ENCODE data around the gene PPWD1.
"Not testable (repeated sequence)": the region's sequence is repeated elsewhere in the genome, so short reads cannot be mapped to it uniquely, and the experiment has no call there.

Gene PPWD1

DNA sequence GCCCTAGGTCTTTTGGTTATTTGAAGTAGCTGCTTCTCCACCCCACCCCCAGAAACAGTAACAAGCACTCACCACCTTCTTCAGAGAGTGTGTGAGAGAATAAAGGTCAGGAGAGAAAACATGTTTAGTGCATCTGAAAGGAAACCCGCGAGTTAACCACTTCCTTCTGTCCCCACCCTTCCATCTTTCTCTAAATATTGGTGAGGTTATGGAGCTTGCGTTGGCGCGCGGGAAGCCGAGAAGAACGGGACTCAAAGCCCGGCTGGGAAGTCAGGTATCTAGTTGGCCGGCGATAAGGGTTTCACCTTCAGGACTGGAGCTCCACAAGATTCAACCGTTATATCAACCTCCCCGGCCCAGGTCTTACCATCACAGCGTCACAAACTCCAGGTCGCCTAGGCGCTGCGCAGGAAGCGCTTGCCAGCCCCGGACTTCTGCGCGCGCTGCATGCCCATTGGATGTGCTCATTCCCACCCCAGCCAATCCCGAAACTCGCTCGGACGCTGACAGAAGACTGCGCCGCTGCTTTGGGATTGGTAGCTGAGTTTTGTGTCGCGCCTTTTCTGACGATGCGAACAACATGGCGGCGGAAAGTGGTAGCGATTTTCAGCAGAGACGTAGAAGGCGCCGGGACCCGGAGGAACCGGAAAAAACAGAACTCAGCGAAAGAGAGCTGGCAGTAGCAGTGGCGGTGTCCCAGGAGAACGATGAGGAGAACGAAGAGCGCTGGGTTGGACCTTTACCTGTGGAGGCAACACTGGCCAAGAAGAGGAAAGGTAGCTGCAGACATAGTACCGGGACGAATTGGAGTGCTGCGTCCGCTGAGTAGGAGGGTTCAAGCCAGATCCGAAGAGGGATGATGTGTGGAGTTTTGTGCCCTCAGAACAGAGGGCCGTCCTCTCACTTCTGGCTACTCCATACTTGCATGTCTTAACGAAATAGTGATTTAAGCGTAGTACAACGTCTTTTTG is at the start of gene PPWD1, which contains the start of gene CENPK:
PPWD1 (plus strand) TSS at position 566 of the 971 bp plus-strand sequence; CDS start at position 581, 15 bp downstream.
CENPK (minus strand) TSS at position 438 of the 971 bp plus-strand sequence. CDS start 8,261 bp downstream, outside the sequence.
- DNase-seq, result peak; percentile 94 to 96

GRCh38 chr5:65525726-65526125 is 37.4 kb upstream of the PPWD1 start:
- no peak for DNase-seq

GRCh38 chr5:65530904-65531303 is 32.2 kb upstream of the PPWD1 start:
- no peak for DNase-seq

GRCh38 chr5:65535529-65535987 is 27.5 kb upstream of the PPWD1 start:
- DNase-seq, result no peak

- no peak for DNase-seq
Observed at GRCh38 chr5:65539827-65540226, 23.3 kb upstream of the PPWD1 start.

DNA sequence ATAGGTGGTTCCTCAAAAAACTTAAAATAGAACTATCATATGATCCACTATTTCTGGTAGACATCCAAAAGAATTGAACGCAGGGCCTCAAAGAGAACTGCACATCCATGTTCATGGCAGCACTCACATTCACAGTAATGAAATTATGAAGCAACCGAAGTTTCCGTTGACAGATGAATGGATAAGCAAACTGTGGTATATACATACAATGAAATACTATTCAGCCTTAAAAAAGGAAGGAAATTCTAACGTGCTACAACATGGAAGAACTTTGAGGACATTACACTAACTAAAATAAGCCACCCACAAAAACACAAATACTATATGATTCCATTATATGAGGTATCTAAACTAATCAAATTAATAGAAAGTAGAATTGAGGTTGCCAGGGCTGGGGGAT is 18.6 kb upstream of the PPWD1 start:
- DNase-seq, result no peak

DNA sequence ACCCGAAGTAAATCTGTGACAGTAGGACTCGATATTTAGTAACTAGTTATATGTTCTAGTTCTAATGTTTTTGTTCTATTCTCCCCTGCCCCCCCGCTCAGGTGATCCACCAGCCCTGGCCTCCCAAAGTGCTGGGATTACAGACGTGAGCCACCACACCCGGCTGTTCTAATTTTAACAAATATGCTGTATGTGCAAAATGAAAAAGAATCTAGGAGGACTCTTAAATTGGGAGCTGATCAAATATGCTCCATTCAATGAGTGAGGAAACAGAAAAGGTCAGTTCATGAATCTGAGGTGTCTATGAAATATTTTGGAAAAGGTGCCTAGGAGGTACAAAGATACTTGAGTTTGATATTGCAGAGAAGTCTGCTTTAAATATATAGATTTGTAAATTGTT is 17.0 kb upstream of the PPWD1 start:
- DNase-seq, result no peak

DNA sequence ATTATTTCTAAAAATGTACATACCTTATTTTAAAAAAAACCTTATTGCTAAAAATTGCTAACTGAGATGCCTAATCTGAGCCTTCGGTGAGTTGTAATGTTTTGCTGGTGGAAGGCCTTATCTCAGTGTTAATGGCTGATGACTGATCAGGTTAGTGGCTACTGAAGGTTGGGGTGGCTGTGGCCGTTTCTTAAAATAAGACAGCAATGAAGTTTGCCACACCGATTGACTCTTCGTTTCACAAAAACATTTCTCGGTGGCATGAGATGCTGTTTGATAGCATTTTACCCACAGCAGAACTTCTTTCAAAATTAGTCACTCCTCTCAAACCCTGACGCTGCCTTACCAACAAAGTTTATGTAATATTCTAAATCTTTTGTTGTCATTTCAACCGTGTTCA is 14.8 kb upstream of the PPWD1 start:
- DNase-seq, result no peak

- DNase-seq, result no peak
Observed at GRCh38 chr5:65553941-65554340, 9.2 kb upstream of the PPWD1 start.

DNA sequence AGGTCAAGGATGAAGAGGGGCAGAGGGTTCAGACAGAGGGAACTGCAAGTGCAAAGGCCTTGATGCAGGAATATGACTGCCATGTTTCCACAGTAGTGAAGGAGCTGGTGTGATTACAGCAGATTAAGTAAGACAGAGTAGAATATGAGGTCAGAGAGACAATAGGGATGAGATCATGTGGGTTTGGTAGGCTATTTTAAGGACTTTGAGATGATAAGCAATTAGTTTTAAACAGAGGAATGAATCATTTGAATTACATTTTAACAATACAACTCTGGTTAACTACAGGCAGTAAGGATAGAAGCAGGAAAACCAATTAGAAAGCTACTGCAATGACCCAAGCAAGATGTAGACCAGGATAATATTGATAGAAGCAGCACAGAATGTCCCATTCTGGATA is 7.8 kb upstream of the PPWD1 start:
- DNase-seq, result no peak

DNA sequence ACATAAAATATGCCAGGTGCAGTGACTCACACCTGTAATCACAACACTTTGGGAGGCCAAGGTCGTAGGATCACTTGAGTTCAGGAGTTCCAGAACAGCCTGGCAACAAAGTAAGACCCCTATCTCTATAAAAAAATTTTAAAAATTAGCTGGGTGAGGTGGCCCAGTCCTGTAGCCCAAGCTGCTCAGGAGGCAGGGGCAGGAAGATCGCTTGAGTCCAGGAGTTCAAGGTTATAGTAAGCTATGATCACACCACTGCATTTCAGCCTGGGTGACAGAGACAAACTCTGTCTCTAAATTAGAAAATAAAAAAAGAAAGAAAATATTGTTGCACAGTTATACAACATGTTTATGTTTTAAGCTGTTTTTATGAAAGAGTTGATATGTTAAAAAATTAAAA is 6.9 kb upstream of the PPWD1 start:
- no peak for DNase-seq

DNA sequence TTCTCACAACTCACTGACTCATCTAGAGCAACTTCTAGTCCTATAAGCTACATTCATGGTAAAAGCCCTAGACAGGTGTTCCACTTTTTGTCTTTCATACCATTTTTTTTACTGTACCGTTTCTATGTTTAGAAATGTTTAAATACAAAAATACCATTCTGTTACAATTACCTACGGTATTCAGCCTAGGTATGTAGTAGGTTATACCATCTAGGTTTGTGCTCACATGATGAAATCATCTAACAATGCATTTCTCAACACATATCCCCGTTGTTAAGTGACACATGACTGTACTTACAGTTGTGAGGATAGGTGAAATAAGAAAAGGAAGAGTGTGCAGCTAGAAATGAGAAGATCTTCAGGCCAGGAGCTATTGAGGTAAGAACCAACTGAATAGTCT is 6.4 kb upstream of the PPWD1 start:
- DNase-seq, result no peak

DNA sequence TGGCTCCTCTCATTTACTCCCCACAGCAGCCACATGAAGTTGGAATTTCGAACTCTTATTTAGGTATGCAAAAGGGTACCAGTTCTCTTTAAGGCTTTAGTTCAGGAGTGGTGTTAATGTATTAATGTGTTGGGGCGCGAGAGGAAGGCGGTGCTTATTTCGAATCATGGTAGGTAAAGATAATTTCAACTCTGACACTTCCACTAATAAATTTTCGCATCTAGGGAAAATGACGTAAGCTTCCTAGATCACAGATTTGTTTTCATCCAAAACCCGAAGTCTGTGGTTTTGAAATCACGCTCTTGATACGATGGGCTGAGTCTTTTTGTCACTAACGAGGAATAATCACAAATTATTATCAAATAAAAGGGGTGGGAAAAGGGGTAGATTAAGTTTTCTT is 681 bp downstream of the PPWD1 start:
- no peak for DNase-seq

GRCh38 chr5:65566505-65566904 is 3.4 kb downstream of the PPWD1 start:
- DNase-seq, result no peak

- DNase-seq, result no peak
Observed at GRCh38 chr5:65570598-65571226, 7.6 kb downstream of the PPWD1 start.

GRCh38 chr5:65577141-65577540 is 14.0 kb downstream of the PPWD1 start:
- no peak for DNase-seq

DNA sequence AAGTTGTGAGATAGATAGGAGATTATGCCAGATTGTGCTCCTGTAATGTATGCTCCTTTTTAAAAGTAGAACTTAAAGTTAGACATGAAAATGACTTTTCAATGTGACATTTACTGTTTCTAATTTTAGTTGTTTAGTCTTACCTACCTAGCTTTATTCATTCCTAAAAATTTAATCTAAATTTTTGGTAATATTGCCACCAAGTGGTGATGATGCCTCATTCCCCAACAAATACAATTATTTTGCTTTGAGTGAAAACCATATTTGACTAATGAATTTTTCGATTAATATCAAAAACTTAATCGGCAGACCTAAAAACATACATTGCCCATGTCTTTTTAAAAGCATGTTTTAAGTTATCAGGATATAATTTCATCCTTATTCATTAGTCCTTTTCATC is 25.6 kb downstream of the PPWD1 start:
- DNase-seq, result no peak

- not testable (repeated sequence) for DNase-seq
Observed at GRCh38 chr5:65601761-65602160, 38.7 kb downstream of the PPWD1 start.

DNA sequence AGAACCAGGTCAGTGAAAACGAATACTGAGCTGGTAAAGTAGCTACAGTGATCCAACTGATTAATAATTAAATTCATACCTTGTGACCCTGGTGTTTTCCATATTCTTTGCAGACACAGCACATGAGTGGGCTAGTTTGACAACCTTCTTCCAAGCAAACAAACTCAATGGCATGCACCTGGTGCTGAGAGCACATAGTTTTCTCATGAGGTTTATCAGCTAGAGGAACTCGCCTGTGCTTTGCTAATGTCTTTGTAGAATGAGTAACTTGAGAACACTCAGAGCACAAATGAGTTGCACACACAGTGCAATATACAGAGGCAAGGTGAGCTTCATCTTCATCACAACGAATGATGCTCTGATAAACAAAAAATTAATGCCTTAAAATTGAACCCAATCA is 48.4 kb downstream of the PPWD1 start:
- no peak for DNase-seq

- DNase-seq, result no peak
Observed at GRCh38 chr5:65612298-65612907, 49.3 kb downstream of the PPWD1 start.

DNA sequence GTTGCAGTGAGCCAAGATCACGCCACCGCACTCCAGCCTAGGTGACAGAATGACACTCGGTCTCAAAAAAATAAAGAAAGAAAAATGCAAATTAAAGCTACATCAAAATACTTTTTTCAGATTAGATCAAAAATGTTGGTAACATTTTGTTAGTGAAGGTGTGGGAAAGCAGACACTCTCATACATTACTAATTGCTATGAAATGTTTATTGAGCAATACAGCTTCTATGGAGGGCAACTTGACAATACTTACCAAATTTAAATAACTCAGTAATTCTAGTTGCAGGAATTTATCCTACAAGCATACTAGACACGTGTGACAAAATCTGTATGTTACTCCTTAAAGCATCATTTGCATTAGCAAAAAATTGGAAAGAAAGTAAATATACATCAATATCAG is 56.9 kb downstream of the PPWD1 start:
- no peak for DNase-seq

- DNase-seq, result not testable (repeated sequence)
Observed at GRCh38 chr5:65621961-65622360, 58.9 kb downstream of the PPWD1 start.

- DNase-seq, result no peak
Observed at GRCh38 chr5:65623482-65623881, 60.4 kb downstream of the PPWD1 start.
